MCF 10A (cell line): ENCODE results near the gene NARS2. TPM values are rescaled to one million over a fixed set of nuclear protein-coding genes. Genes with fewer than 3 reads are reported as not detected.

Experiments
- BruUV-seq: library from RNA; stranded (reverse); fragments of 400-500 nt; replicated peaks from 2 replicates; lab custom pipeline; 2021; lab: Mats Ljungman, UMichigan
- CTCF ChIA-PET: fragments of 300-600 bp; sonication (Branson Sonifier 250); formaldehyde crosslinking; extraction: SDS; loops from one replicate; lab custom pipeline; 2021; ENCODE audit warnings: antibody characterized with exemption, inconsistent platforms; lab: Yijun Ruan, JAX
- POLR2A ChIA-PET: fragments of 300-600, 350-650 bp; sonication (Branson Sonifier 250); formaldehyde crosslinking; extraction: SDS; loops from one replicate; lab custom pipeline; 2020; ENCODE audit warnings: antibody characterized with exemption, inconsistent platforms; lab: Yijun Ruan, JAX
- DNase-seq: peaks from one replicate; pipeline ENCODE4 v3.0.0-alpha.2; 2018; ENCODE audit not compliant: unreplicated experiment
- H3K27ac Mint-ChIP-seq: one replicate; pipeline ENCODE4 v1.8.0; 2022; ENCODE audit warnings: mild to moderate bottlenecking, low read depth, mixed read lengths; ENCODE audit not compliant: unreplicated experiment
- H3K27me3 Mint-ChIP-seq: one replicate; pipeline ENCODE4 v1.8.0; 2022; ENCODE audit warnings: mixed read lengths; ENCODE audit not compliant: insufficient read depth, unreplicated experiment
- H3K36me3 Mint-ChIP-seq: one replicate; pipeline ENCODE4 v1.8.0; 2022; ENCODE audit warnings: mild to moderate bottlenecking, moderate library complexity, mixed read lengths; ENCODE audit not compliant: insufficient read depth, unreplicated experiment
- H3K4me1 Mint-ChIP-seq: one replicate; pipeline ENCODE4 v1.8.0; 2022; ENCODE audit warnings: mixed read lengths; ENCODE audit not compliant: insufficient read depth, unreplicated experiment
- H3K4me3 Mint-ChIP-seq: one replicate; pipeline ENCODE4 v1.8.0; 2022; ENCODE audit warnings: mild to moderate bottlenecking, moderate library complexity, mixed read lengths; ENCODE audit not compliant: unreplicated experiment
- H3K9me3 Mint-ChIP-seq: one replicate; pipeline ENCODE4 v1.8.0; 2022; ENCODE audit warnings: mixed read lengths; ENCODE audit not compliant: unreplicated experiment
- CTCF ChIP-seq: fragments of 200-600 bp; IDR thresholded peaks from one replicate; pipeline ENCODE4 v1.8.0; 2022; ENCODE audit warnings: antibody characterized with exemption, mild to moderate bottlenecking; ENCODE audit not compliant: unreplicated experiment
- intact Hi-C: fragments of 100-400 bp; cut with micrococcal nuclease; formaldehyde crosslinking; loops from 2 replicates; pipeline ENCODE4 v1.14.1; 2022
- total RNA-seq: library from RNA; stranded (reverse); gene quantifications from 2 replicates; pipeline ENCODE4 v1.2.3, GENCODE V29; 2022

NARS2 gene
- total RNA-seq, 1 experiment from 2014 or later: 24.6 TPM

GRCh38 chr11:78424334-78425270 is 150.1 kb downstream of the NARS2 start:
- CTCF ChIA-PET: interaction anchor here (1.2 kb wide), 1 partner anchor 11 kb away, joined by 3 read pairs; no protein-coding TSS in a partner anchor
- BruUV-seq: no TSS peak
- Mint-ChIP-seq H3K9me3 (no peaks in the 10 kb centered on the region), H3K36me3 (no peaks in the 10 kb centered on the region), H3K4me3 (no peak overlapping the region), H3K4me1 (peaks cover 13% of the 10 kb centered on the region), H3K27ac (no peak overlapping the region), H3K27me3 (no peaks in the 10 kb centered on the region)
- TF ChIP-seq CTCF: no peak
- POLR2A ChIA-PET: no interaction called here
- intact Hi-C loops: no loop called here
- DNase-seq: no peak

DNA sequence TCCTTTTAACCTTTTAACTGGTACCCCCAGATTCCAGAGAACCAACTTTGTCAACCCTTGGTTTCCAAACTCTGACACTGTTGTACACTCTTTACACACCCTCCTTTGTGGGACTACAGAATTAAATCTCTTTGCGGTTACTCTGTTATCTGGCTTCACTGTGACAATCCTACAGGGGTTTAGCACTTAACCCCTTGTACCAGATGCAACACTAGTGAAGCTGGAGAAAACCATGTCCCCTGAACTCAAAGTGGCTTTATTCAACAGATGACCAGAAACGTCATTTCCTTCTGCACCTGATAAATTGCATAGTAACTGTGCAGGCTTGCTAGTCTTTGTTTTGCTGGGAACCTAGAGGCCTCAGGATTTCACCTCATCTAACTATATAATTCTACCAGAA is 151.4 kb downstream of the NARS2 start:
- no peak overlapping the region for H3K27ac Mint-ChIP-seq
- no peak for DNase-seq
- H3K9me3 Mint-ChIP-seq: no peaks in the 10 kb centered on the region
- intact Hi-C loops: no loop called here
- H3K27me3 Mint-ChIP-seq: no peaks in the 10 kb centered on the region
- TF ChIP-seq CTCF: no peak
- peaks cover 19% of the 10 kb centered on the region for H3K4me1 Mint-ChIP-seq
- ChIA-PET POLR2A (no interaction called here), CTCF (interaction anchor here (1.4 kb wide), 1 partner anchor 195 kb away, joined by 6 read pairs; no protein-coding TSS in a partner anchor)
- no TSS peak for BruUV-seq
- H3K36me3 Mint-ChIP-seq: no peaks in the 10 kb centered on the region
- no peak overlapping the region for H3K4me3 Mint-ChIP-seq

DNA sequence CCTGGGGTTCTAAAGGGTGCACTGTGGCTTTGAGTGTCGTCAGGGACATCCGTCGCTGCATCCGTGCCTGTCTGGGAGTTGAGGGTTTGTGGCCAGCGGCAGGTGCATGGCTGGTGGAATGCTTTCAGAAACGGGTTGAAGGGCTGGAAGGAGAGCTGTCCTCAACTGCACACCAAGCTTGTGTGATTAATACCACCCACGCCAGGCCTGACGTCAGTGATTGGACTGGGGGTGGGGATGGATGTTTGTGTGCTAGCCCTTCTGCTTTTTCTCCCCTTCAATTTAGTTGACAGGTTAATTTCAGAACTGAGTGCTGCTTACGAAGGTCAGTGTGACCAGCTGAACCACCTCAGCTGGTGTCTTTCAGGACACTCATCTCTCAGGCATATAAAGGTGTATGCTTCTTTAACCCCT is 153.9 kb downstream of the NARS2 start:
- POLR2A ChIA-PET: interaction anchor here (0.6 to 0.7 kb wide), 2 partner anchors 144 to 233 kb away, joined by 3 read pairs; partner anchors contain the start of gene KCTD21
- Mint-ChIP-seq H3K9me3 (no peaks in the 10 kb centered on the region), H3K27me3 (no peaks in the 10 kb centered on the region), H3K27ac (no peak overlapping the region), H3K4me1 (peaks cover 19% of the 10 kb centered on the region), H3K36me3 (no peaks in the 10 kb centered on the region), H3K4me3 (no peak overlapping the region)
- intact Hi-C loops: no loop called here
- BruUV-seq: no TSS peak
- TF ChIP-seq CTCF: no peak
- peak; percentile 33 for DNase-seq
- CTCF ChIA-PET: interaction anchor here (0.7 to 3.1 kb wide), 9 partner anchors 11 to 193 kb away, joined by 3 to 11 read pairs (median 3); no protein-coding TSS in a partner anchor

DNA sequence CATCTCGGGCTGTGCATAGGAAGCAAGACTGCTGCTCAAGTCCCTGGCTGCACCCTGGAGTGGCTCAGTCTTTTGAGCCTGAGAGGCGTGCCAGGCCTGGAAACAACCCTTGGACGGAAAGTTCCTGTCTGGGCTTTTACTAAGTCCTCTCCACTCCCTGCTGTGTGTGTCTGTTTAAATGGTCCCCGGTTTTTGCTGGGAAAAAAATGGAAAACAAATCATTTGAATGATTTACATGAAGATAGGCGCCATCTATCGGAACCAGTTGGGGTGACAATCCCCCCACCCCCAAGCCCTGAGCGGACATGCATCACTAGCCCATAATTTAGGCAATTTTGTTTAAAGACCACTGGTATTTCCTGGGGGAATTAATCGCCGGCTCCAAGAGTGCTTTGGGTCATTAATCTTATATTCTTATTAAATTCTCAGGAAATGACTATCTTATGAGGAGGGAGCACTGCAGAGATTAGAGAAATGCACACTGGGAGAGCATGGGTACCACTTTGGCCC is 154.4 kb downstream of the NARS2 start:
- POLR2A ChIA-PET: interaction anchor here (0.6 to 0.7 kb wide), 2 partner anchors 144 to 232 kb away, joined by 3 read pairs; partner anchors contain the start of gene KCTD21
- TF ChIP-seq CTCF: peak; percentile 45
- intact Hi-C loops: no loop called here
- Mint-ChIP-seq H3K36me3 (no peaks in the 10 kb centered on the region), H3K4me1 (peaks cover 19% of the 10 kb centered on the region), H3K27me3 (no peaks in the 10 kb centered on the region), H3K9me3 (no peaks in the 10 kb centered on the region), H3K27ac (no peak overlapping the region), H3K4me3 (no peak overlapping the region)
- DNase-seq: peak; percentile 52
- no TSS peak for BruUV-seq
- CTCF ChIA-PET: interaction anchor here (0.7 to 3.1 kb wide), 8 partner anchors 10 to 192 kb away, joined by 3 to 11 read pairs (median 3); no protein-coding TSS in a partner anchor
